ENCODE results near the gene KLC4.

The KLC4 gene

GRCh38 chr6:43120101-43120763 lies 60.8 kb downstream of the KLC4 start:
- no peak overlapping the region for H3K4me3 ChIP-seq (ENCODE audit: low read length)
- no peaks in the 10 kb centered on the region for H3K79me2 ChIP-seq (ENCODE audit: low read length)
- no peak overlapping the region for H3K27ac ChIP-seq (ENCODE audit: low read length)
- H3K9ac ChIP-seq (ENCODE audit: low read length), result no peak overlapping the region
- H3K9me3 ChIP-seq (ENCODE audit: insufficient read depth, low read length), result no peaks in the 10 kb centered on the region
- no peaks in the 10 kb centered on the region for H3K36me3 ChIP-seq (replicated peaks; ENCODE audit: low read depth, low read length)
- H3K4me1 ChIP-seq (ENCODE audit: low read length), result no peaks in the 10 kb centered on the region
- H3K4me2 ChIP-seq (ENCODE audit: low read length), result no peak overlapping the region
- H4K20me1 ChIP-seq (ENCODE audit: insufficient read depth, low read length), result no peaks in the 10 kb centered on the region
- peaks cover 9% of the 10 kb centered on the region; the same call in 1 of the 2 replicates for H3K27me3 ChIP-seq (ENCODE audit: low read depth, low read length)
- no peak overlapping the region for H2AFZ ChIP-seq (ENCODE audit: low read depth, low read length)
- TF ChIP-seq CTCF (IDR thresholded peaks at IDR 0.05; ENCODE audit: low read depth, low read length) (no peak), EZH2phosphoT487 (IDR thresholded peaks at IDR 0.05; ENCODE audit: low read depth) (no peak)

GRCh38 chr6:43120944-43121913 lies 61.8 kb downstream of the KLC4 start:
- Histone ChIP-seq H3K4me2 (ENCODE audit: low read length) (no peak overlapping the region), H3K27me3 (ENCODE audit: low read depth, low read length) (peaks cover 9% of the 10 kb centered on the region; the same call in 1 of the 2 replicates), H3K9me3 (ENCODE audit: insufficient read depth, low read length) (no peaks in the 10 kb centered on the region), H3K36me3 (replicated peaks; ENCODE audit: low read depth, low read length) (no peaks in the 10 kb centered on the region), H4K20me1 (ENCODE audit: insufficient read depth, low read length) (no peaks in the 10 kb centered on the region), H3K4me3 (ENCODE audit: low read length) (no peak overlapping the region), H2AFZ (ENCODE audit: low read depth, low read length) (peak overlapping the region; percentile 46; the same call in 1 of the 2 replicates), H3K4me1 (ENCODE audit: low read length) (no peaks in the 10 kb centered on the region), H3K79me2 (ENCODE audit: low read length) (no peaks in the 10 kb centered on the region), H3K9ac (ENCODE audit: low read length) (no peak overlapping the region), H3K27ac (ENCODE audit: low read length) (no peak overlapping the region)
- no peak for TF ChIP-seq EZH2phosphoT487 (IDR thresholded peaks at IDR 0.05; ENCODE audit: low read depth)
- TF ChIP-seq CTCF (IDR thresholded peaks at IDR 0.05; ENCODE audit: low read depth, low read length), result no peak

GRCh38 chr6:43122146-43122545 lies 62.7 kb downstream of the KLC4 start:
- H3K4me2 ChIP-seq (ENCODE audit: low read length), result no peak overlapping the region
- no peak overlapping the region for H3K27ac ChIP-seq (ENCODE audit: low read length)
- no peaks in the 10 kb centered on the region for H3K79me2 ChIP-seq (ENCODE audit: low read length)

More at GRCh38 chr6:43122146-43122545, 62.7 kb downstream of the KLC4 start:
- Histone ChIP-seq H2AFZ (ENCODE audit: low read depth, low read length) (no peak overlapping the region), H4K20me1 (ENCODE audit: insufficient read depth, low read length) (no peaks in the 10 kb centered on the region), H3K4me3 (ENCODE audit: low read length) (no peak overlapping the region), H3K9ac (ENCODE audit: low read length) (no peak overlapping the region), H3K9me3 (ENCODE audit: insufficient read depth, low read length) (no peaks in the 10 kb centered on the region), H3K36me3 (replicated peaks; ENCODE audit: low read depth, low read length) (no peaks in the 10 kb centered on the region), H3K27me3 (ENCODE audit: low read depth, low read length) (peaks cover 12% of the 10 kb centered on the region; the same call in 1 of the 2 replicates), H3K4me1 (ENCODE audit: low read length) (no peaks in the 10 kb centered on the region)
- TF ChIP-seq CTCF (IDR thresholded peaks at IDR 0.05; ENCODE audit: low read depth, low read length), result no peak
- TF ChIP-seq EZH2phosphoT487 (IDR thresholded peaks at IDR 0.05; ENCODE audit: low read depth), result no peak

Measured in OCI-LY3 (cell line).